HepG2 (cell line): ENCODE data around the gene BLOC1S2. TPM values are rescaled to one million over a fixed set of nuclear protein-coding genes. Genes with fewer than 3 reads are reported as not detected.

Experiments
- ATAC-seq: fragments of 200-7000 bp; cut with Tn5 transposase; 3 replicates; pipeline ENCODE4 v1.9.1; 2020; ENCODE audit warnings: mild to moderate bottlenecking, moderate library complexity
- BruUV-seq: library from RNA; stranded (reverse); fragments of 400-500 nt; replicated peaks from 2 replicates; lab custom pipeline; 2021; lab: Mats Ljungman, UMichigan
- CTCF ChIA-PET: fragments of 300-600 bp; formaldehyde crosslinking; extraction: SDS; loops from one replicate; lab custom pipeline; 2021; ENCODE audit warnings: low total read pairs, inconsistent platforms, low intra/inter-chr PET ratio; lab: Yijun Ruan, JAX
- POLR2A ChIA-PET: fragments of 350-600 bp; sonication (Branson Sonifier 250); formaldehyde crosslinking; loops from one replicate; lab custom pipeline; 2020; ENCODE audit warnings: antibody characterized with exemption, inconsistent platforms; lab: Yijun Ruan, JAX
- DNase-seq: peaks from one replicate; pipeline ENCODE4 v3.0.0-alpha.2; 2015; ENCODE audit warnings: low spot score
- FAIRE-seq: peaks from 3 replicates; lab custom pipeline; 2011; peaks lifted over from hg19 to GRCh38; lab: Jason Lieb, UNC
- H2AFZ ChIP-seq: one replicate; pipeline ENCODE4 v1.6.1; 2011; ENCODE audit warnings: low read length, inconsistent platforms
- H3K27ac ChIP-seq: fragments of 300-600 bp; 3 replicates; pipeline ENCODE4 v1.8.0; 2011; ENCODE audit warnings: mixed run types, mild to moderate bottlenecking, mixed read lengths, low read length, inconsistent platforms; ENCODE audit not compliant: insufficient read depth; ENCODE audit errors: extremely low read length
- H3K27me3 ChIP-seq, 2 experiments: fragments of 200-600 bp in 1 of 2; 2 replicates in 1 of 2; 3 replicates in 1 of 2; pipeline versions ENCODE4 v1.6.0 to v1.8.0; 2011; ENCODE audit warnings: low read length in 2 of 2, mild to moderate bottlenecking in 2 of 2, moderate library complexity in 2 of 2, inconsistent platforms in 1 of 2; ENCODE audit not compliant: insufficient read depth in 2 of 2, control insufficient read depth in 1 of 2
- H3K36me3 ChIP-seq, 2 experiments: fragments of 200-600 bp in 1 of 2; replicated peaks in 1 of 2; 2 replicates in 1 of 2; 3 replicates in 1 of 2; pipeline versions ENCODE4 v1.5.1 to v1.8.0; 2011; ENCODE audit warnings: low read length in 2 of 2, inconsistent platforms in 1 of 2; ENCODE audit not compliant: insufficient read depth in 2 of 2, control insufficient read depth in 1 of 2
- H3K4me1 ChIP-seq: 2 replicates; pipeline ENCODE4 v1.5.1; 2012; ENCODE audit warnings: low read length, inconsistent platforms; ENCODE audit not compliant: insufficient read depth
- H3K4me2 ChIP-seq: 2 replicates; pipeline ENCODE4 v1.6.0; 2011; ENCODE audit warnings: low read depth, low read length, inconsistent platforms
- H3K4me3 ChIP-seq, 3 experiments: fragments of 200-600 bp in 1 of 3; sonication (generic), shearing (Covaris generic) in 1 of 3; replicated peaks in 1 of 3; 2 replicates each; pipeline ENCODE4 v1.5.1; 2011 to 2016; ENCODE audit warnings: low read length in 3 of 3, inconsistent platforms in 2 of 3, low read depth in 2 of 3, mild to moderate bottlenecking in 2 of 3, control low read depth in 1 of 3, mixed read lengths in 1 of 3; ENCODE audit not compliant: insufficient read depth in 1 of 3
- H3K79me2 ChIP-seq: one replicate; pipeline ENCODE4 v1.6.1; 2011; ENCODE audit warnings: low read length, inconsistent platforms; ENCODE audit not compliant: insufficient read depth
- H3K9ac ChIP-seq: 2 replicates; pipeline ENCODE4 v1.6.0; 2011; ENCODE audit warnings: mild to moderate bottlenecking, low read depth, low read length, inconsistent platforms; ENCODE audit not compliant: insufficient read depth
- H3K9me3 ChIP-seq: 2 replicates; pipeline ENCODE4 v1.5.1; 2012; ENCODE audit warnings: mild to moderate bottlenecking, low read length
- H4K20me1 ChIP-seq: 2 replicates; pipeline ENCODE4 v1.6.0; 2011; ENCODE audit warnings: inconsistent platforms, mild to moderate bottlenecking, low read length, moderate library complexity; ENCODE audit not compliant: insufficient read depth
- ATF6 ChIP-seq: sonication (generic); formaldehyde crosslinking; conservative IDR thresholded peaks from 2 replicates; pipeline ENCODE4 v1.4.0; 2020; ENCODE audit warnings: missing genetic modification reagents
- DR1 ChIP-seq: sonication (generic); formaldehyde crosslinking; IDR thresholded peaks from 2 replicates; pipeline ENCODE4 v1.8.0; 2021; ENCODE audit warnings: mild to moderate bottlenecking, missing genetic modification reagents, inconsistent platforms
- KDM3A ChIP-seq: IDR thresholded peaks from 2 replicates; pipeline ENCODE4 v1.6.1; 2018; ENCODE audit warnings: low read depth, missing compliant biosample characterization
- MAX ChIP-seq: IDR thresholded peaks from 2 replicates; pipeline ENCODE4 v1.6.1; 2012; ENCODE audit warnings: inconsistent platforms
- MXI1 ChIP-seq: IDR thresholded peaks from 3 replicates; pipeline ENCODE4 v1.6.1; 2012; ENCODE audit warnings: low read depth, low read length, inconsistent platforms, borderline replicate concordance
- NFE2L1 ChIP-seq: sonication (generic); formaldehyde crosslinking; IDR thresholded peaks from 2 replicates; pipeline ENCODE4 v1.4.0; 2020; ENCODE audit warnings: missing genetic modification reagents, mild to moderate bottlenecking, borderline replicate concordance
- NFYB ChIP-seq: sonication (generic); formaldehyde crosslinking; IDR thresholded peaks from 2 replicates; pipeline ENCODE4 v1.4.0; 2020; ENCODE audit warnings: missing genetic modification reagents
- REPIN1 ChIP-seq: sonication (generic); formaldehyde crosslinking; IDR thresholded peaks from 2 replicates; pipeline ENCODE4 v1.8.0; 2022; ENCODE audit warnings: missing genetic modification reagents, low read depth, mild to moderate bottlenecking, borderline replicate concordance
- SAP130 ChIP-seq: IDR thresholded peaks from 2 replicates; pipeline ENCODE4 v1.6.1; 2016; ENCODE audit warnings: low read depth
- ZBTB26 ChIP-seq: IDR thresholded peaks from 2 replicates; pipeline ENCODE4 v1.6.1; 2016; ENCODE audit warnings: missing compliant biosample characterization, missing genetic modification reagents, borderline replicate concordance
- ZFP36 ChIP-seq: fragments of 150-350 bp; IDR thresholded peaks from 2 replicates; pipeline ENCODE4 v1.6.1; 2018; ENCODE audit warnings: borderline replicate concordance, low read length, low read depth; ENCODE audit not compliant: partially characterized antibody
- ZNF33B ChIP-seq: sonication (generic); formaldehyde crosslinking; IDR thresholded peaks from 2 replicates; pipeline ENCODE4 v1.5.1; 2020; ENCODE audit warnings: mild to moderate bottlenecking, missing genetic modification reagents
- ZNF644 ChIP-seq: IDR thresholded peaks from 2 replicates; pipeline ENCODE4 v1.6.1; 2016; ENCODE audit warnings: low read depth
- ZNF646 ChIP-seq: sonication (generic); formaldehyde crosslinking; IDR thresholded peaks from 2 replicates; pipeline ENCODE4 v1.9.0; 2021; ENCODE audit warnings: mild to moderate bottlenecking, missing genetic modification reagents
- ZNF75D ChIP-seq: sonication (generic); formaldehyde crosslinking; IDR thresholded peaks from 2 replicates; pipeline ENCODE4 v1.8.1; 2023; ENCODE audit warnings: missing genetic modification reagents, mild to moderate bottlenecking, borderline replicate concordance
- WGBS: methylation state at CpG from one replicate; pipeline ENCODE4 v1.1.6; 2017; ENCODE audit warnings: low lambda C conversion rate; 5-methylcytosine and 5-hydroxymethylcytosine counted together
- in situ Hi-C: cut with HindIII; loops from 2 replicates; pipeline ENCODE4 v1.10.0; 2017; ENCODE audit warnings: low pct_unique_long_range_greater_than_20kb; ENCODE audit not compliant: extremely low pct_ligation_motif_present
- intact Hi-C: fragments of 100-400 bp; cut with micrococcal nuclease; formaldehyde crosslinking; loops from one replicate; pipeline ENCODE4 v1.10.0; 2022; ENCODE audit not compliant: unreplicated experiment
- polyA plus RNA-seq, 8 experiments: library from polyadenylated mRNA; depleted of rRNA in 3 of 8; stranded (reverse) in 7 of 8; unstranded in 1 of 8; fragments of >200 nt; fragmentation: Illumina TruSeq in 4 of 8; extraction: Trizol in 4 of 8; gene quantifications; 2 replicates each; pipeline versions ENCODE4 v1.2.1 to v1.2.3, GENCODE V29; 2011 to 2016; ENCODE audit warnings: low read depth in 4 of 8, missing spikeins in 1 of 8, mixed read lengths in 1 of 8; ENCODE audit not compliant: insufficient read depth in 1 of 8
- total RNA-seq, 5 experiments: library from RNA; depleted of rRNA; stranded (reverse); fragments of >200 nt; fragmentation: Illumina TruSeq; extraction: Trizol; gene quantifications; 2 replicates each; pipeline ENCODE4 v1.2.3, GENCODE V29; 2016; ENCODE audit warnings: low read depth in 1 of 5

Gene BLOC1S2
- total and polyA plus RNA-seq, 2 of the 13 experiments (the other 11 are each of a cell fraction or from before 2014, with no cell fraction given): 22.3 to 64.4 TPM

- TF ChIP-seq REPIN1 (CRISPR knock-in tag) (no peak), ZNF646 (CRISPR knock-in tag) (no peak), ZBTB26 (CRISPR knock-in tag) (no peak)
Observed at GRCh38 chr10:100253041-100253440, 33.4 kb downstream of the BLOC1S2 start (continued).

GRCh38 chr10:100248820-100249219 is 37.7 kb downstream of the BLOC1S2 start:
- Histone ChIP-seq H3K36me3 (peaks cover 18 to 60% of the 10 kb centered on the region in 2 experiments), H3K4me2 (no peak overlapping the region), H3K79me2 (no peaks in the 10 kb centered on the region), H3K9ac (no peak overlapping the region), H3K27ac (no peak overlapping the region), H4K20me1 (no peaks in the 10 kb centered on the region), H3K27me3 (no peaks in the 10 kb centered on the region), H3K4me3 (no peak overlapping the region), H3K9me3 (no peaks in the 10 kb centered on the region), H2AFZ (no peak overlapping the region), H3K4me1 (no peaks in the 10 kb centered on the region)
- ChIA-PET POLR2A (no interaction called here), CTCF (no interaction called here)
- ATAC-seq (no peak), DNase-seq (no peak), FAIRE-seq (no peak)
- BruUV-seq: no TSS peak
- intact Hi-C loops: no loop called here
- in situ Hi-C loops: no loop called here
- WGBS: 93% methylated on average over 2 of the region's 7 CpGs
- no peak for TF ChIP-seq ZNF33B (CRISPR knock-in tag)
- TF ChIP-seq NFE2L1 (CRISPR knock-in tag): no peak
- no peak for TF ChIP-seq NFYB (CRISPR knock-in tag)
- no peak for TF ChIP-seq ZNF644 (CRISPR knock-in tag)
- TF ChIP-seq MXI1: no peak
- TF ChIP-seq SAP130 (CRISPR knock-in tag): no peak
- TF ChIP-seq DR1 (CRISPR knock-in tag): no peak
- TF ChIP-seq KDM3A (CRISPR knock-in tag): no peak
- TF ChIP-seq ZFP36: no peak
- TF ChIP-seq MAX: no peak
- no peak for TF ChIP-seq ATF6 (CRISPR knock-in tag)
- TF ChIP-seq ZNF75D (CRISPR knock-in tag): no peak
